GM10248 (cell line): Measurements from ENCODE around the gene TMEM165.

ENCODE experiments used
- CTCF ChIA-PET: fragments of 300-600 bp; sonication (Branson Sonifier 250); formaldehyde crosslinking; extraction: SDS; loops from one replicate; lab custom pipeline; 2021; ENCODE audit warnings: antibody characterized with exemption; lab: Yijun Ruan, JAX
- POLR2A ChIA-PET: fragments of 350-650 bp; sonication (Branson Sonifier 250); formaldehyde crosslinking; extraction: SDS; loops from one replicate; lab custom pipeline; 2020; ENCODE audit warnings: antibody characterized with exemption; lab: Yijun Ruan, JAX
- DNase-seq: peaks from one replicate; pipeline ENCODE4 v3.0.0; 2012; ENCODE audit errors: extremely low spot score
- TF ChIP-seq, protein P1 (sequence below): IDR thresholded peaks from 2 replicates; pipeline ENCODE4 v1.5.1; 2012; ENCODE audit warnings: mild to moderate bottlenecking, low read depth; ENCODE audit errors: extremely low read depth, missing control alignments, control extremely low read depth

TMEM165 gene

GRCh38 chr4:55366621-55367020 lies 29.1 kb upstream of the TMEM165 start:
- DNase-seq: no peak
- ChIA-PET CTCF (interaction anchor here (1.4 to 3.6 kb wide), 4 partner anchors 11 to 182 kb away, joined by 3 to 16 read pairs (median 8); partner anchors contain the start of gene SRD5A3), POLR2A (no interaction called here)
- TF ChIP-seq, protein P1, sequence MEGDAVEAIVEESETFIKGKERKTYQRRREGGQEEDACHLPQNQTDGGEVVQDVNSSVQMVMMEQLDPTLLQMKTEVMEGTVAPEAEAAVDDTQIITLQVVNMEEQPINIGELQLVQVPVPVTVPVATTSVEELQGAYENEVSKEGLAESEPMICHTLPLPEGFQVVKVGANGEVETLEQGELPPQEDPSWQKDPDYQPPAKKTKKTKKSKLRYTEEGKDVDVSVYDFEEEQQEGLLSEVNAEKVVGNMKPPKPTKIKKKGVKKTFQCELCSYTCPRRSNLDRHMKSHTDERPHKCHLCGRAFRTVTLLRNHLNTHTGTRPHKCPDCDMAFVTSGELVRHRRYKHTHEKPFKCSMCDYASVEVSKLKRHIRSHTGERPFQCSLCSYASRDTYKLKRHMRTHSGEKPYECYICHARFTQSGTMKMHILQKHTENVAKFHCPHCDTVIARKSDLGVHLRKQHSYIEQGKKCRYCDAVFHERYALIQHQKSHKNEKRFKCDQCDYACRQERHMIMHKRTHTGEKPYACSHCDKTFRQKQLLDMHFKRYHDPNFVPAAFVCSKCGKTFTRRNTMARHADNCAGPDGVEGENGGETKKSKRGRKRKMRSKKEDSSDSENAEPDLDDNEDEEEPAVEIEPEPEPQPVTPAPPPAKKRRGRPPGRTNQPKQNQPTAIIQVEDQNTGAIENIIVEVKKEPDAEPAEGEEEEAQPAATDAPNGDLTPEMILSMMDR: no peak

DNA sequence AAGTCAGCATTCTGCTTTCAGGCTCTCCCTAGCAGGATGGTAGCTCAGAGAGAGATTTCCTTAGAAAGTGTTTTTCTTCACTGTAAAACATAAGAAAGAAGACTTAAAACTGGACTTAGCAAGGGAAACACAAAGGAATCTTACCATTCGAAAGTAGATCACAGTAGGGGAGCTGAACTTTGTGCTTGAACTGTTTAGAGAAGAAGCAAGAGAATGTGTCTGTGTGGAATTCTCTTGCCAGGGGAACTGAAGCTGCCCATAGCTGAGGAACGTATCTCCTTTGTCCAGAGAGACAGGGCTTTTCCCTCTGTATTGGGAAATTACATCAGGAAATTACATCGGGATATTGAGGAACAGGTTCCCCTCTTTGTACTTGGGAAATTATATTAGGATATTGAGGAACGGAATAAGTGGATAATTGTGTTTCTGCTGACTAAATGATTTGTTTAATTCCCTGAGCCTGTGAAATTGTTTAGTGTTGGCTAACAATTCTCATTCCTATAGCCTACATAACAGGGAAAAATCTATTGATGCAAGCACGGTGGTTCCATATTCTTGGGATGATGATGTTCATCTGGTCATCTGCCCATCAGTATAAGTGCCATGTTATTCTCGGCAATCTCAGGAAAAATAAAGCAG lies 28.6 kb upstream of the TMEM165 start:
- ChIA-PET CTCF (interaction anchor here (0.8 to 3.6 kb wide), 5 partner anchors 11 to 183 kb away, joined by 3 to 16 read pairs (median 3); partner anchors contain the start of gene SRD5A3), POLR2A (no interaction called here)
- TF ChIP-seq, protein P1: no peak
- no peak for DNase-seq

GRCh38 chr4:55369968-55370367 lies 25.8 kb upstream of the TMEM165 start:
- DNase-seq: no peak
- TF ChIP-seq, protein P1: no peak
- ChIA-PET CTCF (interaction anchor here (1.1 kb wide), 1 partner anchor 25 kb away, joined by 4 read pairs; no protein-coding TSS in a partner anchor), POLR2A (interaction anchor here (0.6 kb wide), 1 partner anchor 26 kb away, joined by 4 read pairs; no protein-coding TSS in a partner anchor)

DNA sequence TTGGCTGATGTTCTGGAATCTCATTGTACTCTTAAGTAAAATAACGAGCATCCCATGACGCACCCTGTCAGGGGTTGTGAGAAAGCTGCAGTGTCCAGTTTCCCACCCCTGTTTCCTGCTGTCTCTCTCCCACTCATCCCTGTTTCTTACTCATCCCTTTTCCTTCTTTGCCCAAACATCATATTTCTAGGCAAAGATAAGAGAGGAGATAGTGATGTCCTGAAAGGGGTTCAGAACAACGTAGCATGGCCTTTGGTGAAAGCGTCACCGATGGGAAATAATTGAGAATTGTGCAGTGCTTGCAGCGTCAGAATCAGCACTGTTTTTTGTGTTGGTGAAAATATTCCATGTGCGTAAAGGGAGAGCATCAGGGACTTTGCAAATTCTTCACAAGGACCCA lies 23.5 kb upstream of the TMEM165 start:
- ChIA-PET POLR2A (no interaction called here), CTCF (interaction anchor here (1.4 kb wide), 2 partner anchors 8 to 25 kb away, joined by 3 to 4 read pairs; no protein-coding TSS in a partner anchor)
- DNase-seq: no peak
- TF ChIP-seq, protein P1: no peak

DNA sequence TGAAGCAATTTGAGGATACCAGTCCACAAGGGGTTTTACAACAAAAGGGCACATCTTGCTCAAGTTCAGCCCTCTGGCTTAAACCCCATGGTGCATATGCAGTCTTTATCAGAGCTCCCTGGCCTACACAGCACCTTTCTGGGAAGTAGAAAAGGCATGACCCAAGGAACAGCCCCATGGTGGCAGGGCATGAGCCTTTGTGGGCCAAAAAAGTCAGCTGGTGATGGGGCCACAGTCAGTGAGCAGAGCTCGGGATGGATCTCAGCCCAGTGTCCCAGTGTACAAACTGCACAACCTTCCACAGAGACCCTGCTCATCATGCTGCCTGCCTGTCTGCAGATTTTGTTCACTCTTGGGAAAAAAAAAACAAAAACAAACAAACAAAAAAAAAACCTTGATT lies 22.3 kb upstream of the TMEM165 start:
- CTCF ChIA-PET: interaction anchor here (1.4 kb wide), 2 partner anchors 10 to 28 kb away, joined by 3 to 4 read pairs; partner anchors contain the start of gene SRD5A3
- POLR2A ChIA-PET: no interaction called here
- DNase-seq: no peak
- TF ChIP-seq, protein P1: no peak

- no peak for DNase-seq
- ChIA-PET POLR2A (no interaction called here), CTCF (interaction anchor here (1.0 to 1.3 kb wide), 3 partner anchors 8 to 12 kb away, joined by 3 to 4 read pairs (median 3); no protein-coding TSS in a partner anchor)
- TF ChIP-seq, protein P1: no peak
Observed at GRCh38 chr4:55376698-55377097, 19.1 kb upstream of the TMEM165 start.
